Right renal pelvis (tissue), 4 donors: Measurements from ENCODE around the gene PIP4K2B. TPM values are rescaled to one million over a fixed set of nuclear protein-coding genes. Genes with fewer than 3 reads are reported as not detected.

Experiments used
- polyA plus RNA-seq, 4 donors: library from polyadenylated mRNA; unstranded; fragments of 120-200 nt; gene quantifications; one replicate each; pipeline ENCODE4 v1.2.1, GENCODE V29; 2013; ENCODE audit not compliant: insufficient read length in 4 of 4

PIP4K2B gene
- polyA plus RNA-seq, 4 donors, result 74.1 to 84.5 (median 81.9) TPM

Other genes starting within 250 kb of the PIP4K2B start
- gene SRCIN1, start 193.6 kb downstream of the PIP4K2B start, polyA plus RNA-seq, result 1 to 10 TPM; 3.0 to 5.3 (median 3.7) TPM
- gene EPOP, start 124.6 kb downstream of the PIP4K2B start, polyA plus RNA-seq, result 1 to 10 TPM; 1.4 to 1.8 (median 1.5) TPM
- gene MLLT6, start 94.3 kb downstream of the PIP4K2B start, polyA plus RNA-seq, result 10 to 100 TPM; 85.2 to 96.4 (median 86.6) TPM
- gene CISD3, start 69.2 kb downstream of the PIP4K2B start, polyA plus RNA-seq, result 10 to 100 TPM; 11.5 to 17.2 (median 13.0) TPM
- gene PCGF2, start 51.2 kb downstream of the PIP4K2B start, polyA plus RNA-seq, result 10 to 100 TPM; 74.4 to 87.1 (median 80.5) TPM
- gene PSMB3, start 46.8 kb downstream of the PIP4K2B start, polyA plus RNA-seq, result 100 to 1,000 TPM; 114 to 135 (median 122) TPM
- gene CWC25, start 25.8 kb upstream of the PIP4K2B start, polyA plus RNA-seq, result 10 to 100 TPM; 22.4 to 27.4 (median 25.4) TPM
- 1,000 to 10,000 TPM; 2,607 to 2,868 (median 2,690) TPM for gene RPL23, start 54.2 kb upstream of the PIP4K2B start, polyA plus RNA-seq
- gene LASP1, start 70.5 kb upstream of the PIP4K2B start, polyA plus RNA-seq, result 100 to 1,000 TPM; 147 to 158 (median 151) TPM
- gene FBXO47, start 167.8 kb upstream of the PIP4K2B start, polyA plus RNA-seq, result not detected